SKM-1 (cell line): Measurements from ENCODE around the gene MUC20.
"Not testable (repeated sequence)": the region's sequence is repeated elsewhere in the genome, so short reads cannot be mapped to it uniquely, and the experiment has no call there.

ENCODE experiments used
- DNase-seq: peaks from one replicate; lab custom pipeline; 2025; ENCODE audit not compliant: unreplicated experiment; lab: John Stamatoyannopoulos, UW

MUC20 gene

GRCh38 chr3:195769551-195769950 is 48.8 kb downstream of the MUC20 start:
- no peak for DNase-seq

DNA sequence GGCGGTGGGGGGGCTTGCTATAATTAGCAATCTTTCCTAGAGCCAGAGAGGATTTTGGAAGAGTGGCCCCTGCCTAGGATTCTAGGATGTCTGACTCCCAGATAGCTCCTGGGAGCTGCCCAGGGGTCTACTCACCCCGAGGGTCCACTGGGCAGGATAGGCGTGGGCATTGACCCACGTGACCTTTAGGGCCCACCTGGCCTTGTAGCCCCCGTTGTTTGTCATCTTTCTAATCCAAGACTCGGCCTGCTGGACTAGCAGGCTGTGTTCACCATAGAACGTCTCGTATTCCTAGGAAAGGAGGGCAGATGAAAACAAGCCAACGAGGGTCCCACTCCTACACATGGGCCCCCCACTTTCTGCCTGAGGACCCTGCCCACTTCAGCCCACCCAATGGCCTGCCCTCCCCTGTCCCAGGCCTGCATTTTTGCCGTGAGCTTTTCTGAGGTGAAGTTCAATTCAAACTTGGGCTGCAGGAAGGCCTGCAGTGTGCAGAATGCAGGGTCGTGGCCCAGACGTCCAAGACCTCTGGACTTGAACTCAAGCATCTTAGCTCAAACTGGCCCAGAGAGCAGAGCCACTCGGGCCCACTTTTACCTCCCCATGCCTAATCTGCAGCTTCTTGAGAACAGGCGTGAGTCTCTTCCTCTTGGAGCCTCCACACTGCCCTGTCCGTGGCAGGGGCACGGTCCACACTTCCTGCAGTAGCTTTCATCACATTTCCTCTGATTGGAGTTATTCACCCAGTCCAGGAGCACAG is 49.5 kb downstream of the MUC20 start:
- no peak for DNase-seq

GRCh38 chr3:195770841-195771645 is 50.3 kb downstream of the MUC20 start:
- not testable (repeated sequence) for DNase-seq

DNA sequence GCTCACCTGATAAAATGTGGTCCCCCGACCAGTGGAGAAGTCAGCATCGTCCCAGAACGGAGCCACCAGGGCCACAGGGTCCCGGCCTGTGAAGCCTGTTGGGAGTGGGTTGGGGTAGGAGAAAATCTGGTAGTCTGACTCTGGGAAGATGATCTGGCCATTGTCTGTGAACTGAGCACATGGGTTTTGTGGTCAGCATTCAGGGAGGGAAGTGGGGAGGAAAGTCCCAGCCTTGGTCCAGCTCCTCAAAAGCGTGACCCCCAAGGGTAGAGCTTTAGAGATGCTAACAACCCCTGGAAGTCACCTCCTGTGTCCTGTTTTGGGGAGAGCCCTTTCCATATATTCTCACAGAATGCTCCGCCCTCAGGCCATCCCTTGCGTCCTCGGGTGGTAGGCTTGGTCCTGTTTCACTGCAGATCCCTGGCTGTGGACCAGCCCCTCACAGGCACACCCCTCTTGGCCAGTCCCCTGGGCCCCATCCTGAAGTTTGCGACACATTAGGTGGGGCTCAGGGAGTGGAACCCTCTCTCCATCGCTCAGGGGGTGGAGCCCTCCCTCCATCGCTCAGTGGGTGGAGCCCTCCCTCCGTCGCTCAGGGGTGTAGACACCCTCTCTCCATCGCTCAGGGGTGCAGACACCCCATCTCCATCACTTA is 51.0 kb downstream of the MUC20 start:
- DNase-seq: no peak

- no peak for DNase-seq
Measured at GRCh38 chr3:195773956-195774537, 53.3 kb downstream of the MUC20 start.

DNA sequence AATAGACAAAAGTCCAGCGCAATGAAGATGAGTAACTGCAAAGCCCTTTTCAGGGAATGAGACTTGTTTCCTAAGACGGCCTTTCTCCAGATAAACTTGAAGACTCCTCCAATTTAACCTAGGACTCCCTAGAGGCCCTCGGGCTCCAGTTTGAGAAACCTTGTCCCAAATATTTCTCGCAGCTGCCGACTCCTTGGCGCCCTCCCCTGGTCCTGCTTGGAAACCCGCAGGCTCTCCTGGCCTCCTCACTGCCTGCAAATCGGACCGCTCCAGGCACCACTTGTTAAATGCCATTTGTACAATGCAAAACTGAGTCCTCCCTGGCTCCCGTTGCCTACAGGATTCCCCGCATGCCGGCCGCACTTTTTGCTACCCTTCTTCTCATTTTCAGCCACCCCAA is 54.1 kb downstream of the MUC20 start:
- peak; percentile 22 for DNase-seq

GRCh38 chr3:195777975-195778374 is 57.2 kb downstream of the MUC20 start:
- DNase-seq: no peak

DNA sequence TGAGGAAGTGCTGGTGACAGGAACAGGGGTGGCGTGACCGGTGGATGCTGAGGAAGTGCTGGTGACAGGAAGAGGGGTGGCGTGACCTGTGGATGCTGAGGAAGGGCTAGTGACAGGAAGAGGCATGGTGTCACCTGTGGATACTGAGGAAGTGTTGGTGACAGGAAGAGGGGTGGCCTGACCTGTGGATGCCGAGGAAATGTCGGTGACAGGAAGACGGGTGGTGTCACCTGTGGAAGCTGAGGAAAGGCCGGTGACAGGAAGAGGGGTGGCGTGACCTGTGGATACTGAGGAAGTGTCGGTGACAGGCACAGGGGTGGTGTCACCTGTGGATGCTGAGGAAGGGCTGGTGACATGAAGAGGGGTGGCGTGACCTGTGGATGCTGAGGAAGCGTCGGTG is 60.5 kb downstream of the MUC20 start:
- DNase-seq: not testable (repeated sequence)
